Endothelial cell of umbilical vein (primary cell): ENCODE results near the gene HERPUD1. TPM values are rescaled to one million over a fixed set of nuclear protein-coding genes. Genes with fewer than 3 reads are reported as not detected.

Experiments used
- Bru-seq: library from RNA; stranded (reverse); fragments of 400-500 nt; gene quantifications from one replicate; lab custom pipeline; 2021; lab: Mats Ljungman, UMichigan
- BruChase-seq, 2 experiments: library from RNA; stranded (reverse); fragments of 400-500 nt; gene quantifications; one replicate each; lab custom pipeline; 2021; lab: Mats Ljungman, UMichigan
- BruUV-seq: library from RNA; stranded (reverse); fragments of 400-500 nt; replicated peaks from 2 replicates; lab custom pipeline; 2021; lab: Mats Ljungman, UMichigan
- CTCF ChIA-PET: fragments of 300-600, 350-600 bp; sonication (Branson Sonifier 250); formaldehyde crosslinking; loops from one replicate; lab custom pipeline; 2021; ENCODE audit warnings: antibody characterized with exemption, inconsistent platforms; lab: Charles Lee
- POLR2A ChIA-PET: fragments of 300-600, 350-600 bp; sonication (Branson Sonifier 250); formaldehyde crosslinking; loops from one replicate; lab custom pipeline; 2021; ENCODE audit warnings: antibody characterized with exemption, inconsistent platforms; lab: Charles Lee
- DNase-seq: peaks from one replicate; pipeline ENCODE4 v3.0.0-alpha.2; 2011; ENCODE audit warnings: low read depth, low spot score
- FAIRE-seq: peaks from 2 replicates; lab custom pipeline; 2011; peaks lifted over from hg19 to GRCh38; lab: Jason Lieb, UNC
- H2AFZ ChIP-seq: 2 replicates; pipeline ENCODE4 v1.6.0; 2012; ENCODE audit warnings: low read depth, low read length, control low read depth, inconsistent platforms
- H3K27ac ChIP-seq: 2 replicates; pipeline ENCODE4 v1.5.1; 2011; ENCODE audit warnings: low read depth, mild to moderate bottlenecking, control low read depth, low read length, moderate library complexity; ENCODE audit not compliant: insufficient read depth
- H3K27me3 ChIP-seq, 2 experiments: 2 replicates each; pipeline versions ENCODE4 v1.6.0 to v1.6.1; 2011; ENCODE audit warnings: low read length in 2 of 2, mixed read lengths in 1 of 2; ENCODE audit not compliant: control insufficient read depth in 2 of 2, insufficient read depth in 2 of 2
- H3K36me3 ChIP-seq, 2 experiments: 2 replicates in 1 of 2; 3 replicates in 1 of 2; pipeline ENCODE4 v1.5.1; 2011; ENCODE audit warnings: low read length in 2 of 2, mild to moderate bottlenecking in 1 of 2, moderate library complexity in 1 of 2; ENCODE audit not compliant: control insufficient read depth in 2 of 2, insufficient read depth in 2 of 2; ENCODE audit errors: extremely low read depth in 1 of 2
- H3K4me1 ChIP-seq: 3 replicates; pipeline ENCODE4 v1.5.1; 2011; ENCODE audit warnings: mild to moderate bottlenecking, low read length; ENCODE audit not compliant: control insufficient read depth, insufficient read depth; ENCODE audit errors: extremely low read depth
- H3K4me2 ChIP-seq: 2 replicates; pipeline ENCODE4 v1.6.1; 2011; ENCODE audit warnings: low read length, control low read depth, mixed read lengths; ENCODE audit not compliant: insufficient read depth
- H3K4me3 ChIP-seq, 3 experiments: fragments of 200-600 bp in 1 of 3; sonication (generic), shearing (Covaris generic) in 1 of 3; replicated peaks in 1 of 3; 2 replicates each; pipeline ENCODE4 v1.5.1; 2011 to 2016; ENCODE audit warnings: control low read depth in 3 of 3, low read length in 3 of 3, mild to moderate bottlenecking in 2 of 3, inconsistent platforms in 1 of 3, low read depth in 1 of 3, moderate library complexity in 1 of 3; ENCODE audit not compliant: insufficient read depth in 1 of 3
- H3K79me2 ChIP-seq: 2 replicates; pipeline ENCODE4 v1.6.0; 2012; ENCODE audit warnings: low read length, inconsistent platforms; ENCODE audit not compliant: control insufficient read depth, insufficient read depth
- H3K9ac ChIP-seq: replicated peaks from 2 replicates; pipeline ENCODE3; 2011; ENCODE audit warnings: low read length, control low read depth; ENCODE audit not compliant: insufficient read depth; ENCODE audit errors: extremely low read depth
- H3K9me1 ChIP-seq: replicated peaks from 3 replicates; pipeline ENCODE4 v1.6.0; 2011; ENCODE audit warnings: mild to moderate bottlenecking, low read length; ENCODE audit not compliant: control insufficient read depth, insufficient read depth; ENCODE audit errors: extremely low read depth
- H3K9me3 ChIP-seq: replicated peaks from 2 replicates; pipeline ENCODE4 v1.5.1; 2012; ENCODE audit warnings: low read length, inconsistent platforms; ENCODE audit not compliant: control insufficient read depth, insufficient read depth
- H4K20me1 ChIP-seq: replicated peaks from 2 replicates; pipeline ENCODE3; 2011; ENCODE audit warnings: mild to moderate bottlenecking, low read length; ENCODE audit not compliant: control insufficient read depth, insufficient read depth; ENCODE audit errors: extremely low read depth
- FOS ChIP-seq: IDR thresholded peaks from 2 replicates; pipeline ENCODE4 v1.6.1; 2011; ENCODE audit warnings: mild to moderate bottlenecking, low read length, moderate library complexity, borderline replicate concordance; ENCODE audit not compliant: insufficient read depth
- GATA2 ChIP-seq: IDR thresholded peaks from 2 replicates; pipeline ENCODE4 v1.7.0; 2011; ENCODE audit warnings: low read depth, mild to moderate bottlenecking, moderate library complexity, mixed read lengths, low read length; ENCODE audit not compliant: insufficient read length, insufficient read depth
- MYC ChIP-seq: IDR thresholded peaks from one replicate; pipeline ENCODE4 v1.6.1; 2011; ENCODE audit warnings: mild to moderate bottlenecking, low read depth, low read length
- POLR2A ChIP-seq: IDR thresholded peaks from 2 replicates; pipeline ENCODE4 v1.6.1; 2012; ENCODE audit warnings: low read depth, mild to moderate bottlenecking, control low read depth, low read length
- POLR2AphosphoS5 ChIP-seq: IDR thresholded peaks from 2 replicates; pipeline ENCODE4 v1.6.1; 2012; ENCODE audit warnings: low read depth, mild to moderate bottlenecking, control low read depth, low read length, moderate library complexity; ENCODE audit not compliant: insufficient read depth
- dilution Hi-C: fragments of 300-500 bp; cut with MboI; formaldehyde crosslinking; loops from one replicate; pipeline ENCODE4 v1.15.0; 2019; ENCODE audit warnings: low sequenced_read_pairs; ENCODE audit not compliant: extremely low pct_ligation_motif_present
- intact Hi-C: fragments of 100-400 bp; cut with micrococcal nuclease; formaldehyde crosslinking; loops from one replicate; pipeline ENCODE4 v1.10.0; 2022
- long read RNA-seq: library from polyadenylated mRNA; stranded (forward); transcript quantifications from one replicate; pipeline ENCODE4 v2.0.0, GENCODE V29; 2021
- polyA minus RNA-seq, 3 experiments: library from RNA; depleted of rRNA, polyadenylated mRNA; stranded (reverse); fragments of >200 nt; gene quantifications; 1 replicate in 1 of 3; 2 replicates in 2 of 3; pipeline ENCODE4 v1.2.3, GENCODE V29; 2011
- polyA plus RNA-seq, 4 experiments: library from polyadenylated mRNA; depleted of rRNA in 3 of 4; stranded (reverse) in 3 of 4; unstranded in 1 of 4; fragments of >200 nt; gene quantifications; 2 replicates each; pipeline versions ENCODE4 v1.2.1 to v1.2.3, GENCODE V29; 2011 to 2012; ENCODE audit warnings: missing spikeins in 1 of 4
- total RNA-seq: library from RNA; stranded (reverse); gene quantifications from 2 replicates; pipeline ENCODE4 v1.2.3, GENCODE V29; 2021
- TF ChIP-seq, protein P1 (sequence below), 2 donors: IDR thresholded peaks; 1 replicate in 1 of 2; 2 replicates in 1 of 2; pipeline ENCODE4 v1.5.1; 2011; ENCODE audit warnings: low read length in 2 of 2, mild to moderate bottlenecking in 2 of 2, moderate library complexity in 2 of 2, control low read depth in 1 of 2, inconsistent platforms in 1 of 2, low read depth in 1 of 2; ENCODE audit not compliant: insufficient read depth in 1 of 2; ENCODE audit errors: extremely low read depth in 1 of 2
- TF ChIP-seq, protein P2 (sequence below): IDR thresholded peaks from 2 replicates; pipeline ENCODE4 v1.6.1; 2011; ENCODE audit not compliant: insufficient read depth, insufficient read length

The HERPUD1 gene
- total RNA-seq (101 and 109 TPM in 2 replicates), polyA plus RNA-seq (105 and 107 TPM in 2 replicates), polyA minus RNA-seq (239 and 250 TPM in 2 replicates), Bru-seq, nascent RNA (percentile 98 among the genes with signal in this experiment), BruChase-seq, experiment 1, labeled RNA remaining after a 6-hour chase (percentile 84 among the genes with signal in this experiment), BruChase-seq, experiment 2, labeled RNA remaining after a 2-hour chase (percentile 91 among the genes with signal in this experiment)
- polyA plus RNA-seq (2011; cell fraction: cytosol; rRNA removed): 79.8 and 103 TPM in 2 replicates
- polyA plus RNA-seq (2011; cell fraction: nucleus; rRNA removed): 233 and 249 TPM in 2 replicates
- polyA plus RNA-seq (2012): 83.3 and 94.7 TPM in 2 replicates
- polyA minus RNA-seq (2011; cell fraction: cytosol; rRNA and poly(A)+ RNA removed): 66.9 TPM
- polyA minus RNA-seq (2011; cell fraction: nucleus; rRNA and poly(A)+ RNA removed): 262 and 391 TPM in 2 replicates
- long read RNA-seq, transcript HERPUD1-203 (7 exons, 1,782 nt): minor isoform, 7 of 498 reads
- long read RNA-seq, transcript HERPUD1-204 (8 exons, 2,946 nt): major isoform, 423 of 498 reads
- long read RNA-seq, transcript HERPUD1-201 (8 exons, 1,862 nt): minor isoform, 24 of 498 reads
- long read RNA-seq, partial matches to known transcripts: 9 of 498 reads
- long read RNA-seq, other reads (novel, unspliced or antisense): 29 of 498 reads

DNA sequence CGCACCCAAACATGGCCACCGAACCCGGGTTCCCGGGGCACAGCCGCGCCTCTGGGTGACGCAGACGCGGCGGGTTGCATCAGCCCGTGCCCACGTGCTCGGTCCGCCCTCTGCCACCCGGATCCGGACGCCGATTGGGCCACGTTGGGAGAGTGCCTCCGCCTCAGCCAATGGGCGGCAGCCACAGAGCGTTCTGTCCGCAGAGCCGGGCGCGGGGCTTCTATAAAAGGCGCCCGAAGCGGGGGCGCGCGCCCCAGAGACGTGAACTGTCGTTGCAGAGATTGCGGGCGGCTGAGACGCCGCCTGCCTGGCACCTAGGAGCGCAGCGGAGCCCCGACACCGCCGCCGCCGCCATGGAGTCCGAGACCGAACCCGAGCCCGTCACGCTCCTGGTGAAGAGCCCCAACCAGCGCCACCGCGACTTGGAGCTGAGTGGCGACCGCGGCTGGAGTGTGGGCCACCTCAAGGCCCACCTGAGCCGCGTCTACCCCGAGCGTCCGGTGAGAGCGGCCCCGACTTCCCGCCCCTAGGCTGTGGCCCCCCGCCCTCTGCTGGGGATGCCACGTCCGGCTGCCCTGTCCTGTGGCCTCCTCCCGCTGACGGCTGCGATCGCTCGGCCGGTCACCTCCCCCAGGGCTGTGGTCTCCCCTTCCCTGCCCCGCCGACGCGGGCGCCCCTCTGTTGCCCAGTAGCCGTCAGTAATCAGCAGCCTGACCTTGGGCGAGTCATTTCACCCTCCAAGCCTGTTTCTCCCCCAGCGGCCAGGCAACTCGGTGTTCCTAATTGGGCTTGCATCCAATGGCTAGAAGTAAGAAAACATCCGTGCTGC lies at the start of gene HERPUD1:
TSS of gene HERPUD1 (plus strand) at position 251 of the 829 bp plus-strand sequence. CDS start at position 354, 103 bp downstream.
- peaks cover 45% of the 10 kb centered on the region for H3K79me2 ChIP-seq
- H3K9me3 ChIP-seq: no peaks in the 10 kb centered on the region
- TSS peak; percentile 22 for BruUV-seq
- peaks cover 26% of the 10 kb centered on the region for H3K4me1 ChIP-seq
- peak within 1 kb of the TSS; percentile 94 for H3K9ac ChIP-seq
- dilution Hi-C loops (no loop called here), intact Hi-C loops (loop anchor here (1.0 kb wide), 3 partner anchors 17 to 137 kb away; no protein-coding TSS in a partner anchor)
- ChIA-PET POLR2A (interaction anchor here (0.8 to 1.5 kb wide), 4 partner anchors 12 to 81 kb away, joined by 3 to 7 read pairs (median 3); no protein-coding TSS in a partner anchor), CTCF (interaction anchor here (0.5 to 2.4 kb wide), 6 partner anchors 9 to 149 kb away, joined by 3 to 18 read pairs (median 4); no protein-coding TSS in a partner anchor)
- FAIRE-seq (peak; percentile 89), DNase-seq (peak; percentile 98)
- H3K27ac ChIP-seq: peak within 1 kb of the TSS; percentile 80
- H3K4me2 ChIP-seq: peak within 1 kb of the TSS; percentile 96
- no peaks in the 10 kb centered on the region for H3K9me1 ChIP-seq
- peak within 1 kb of the TSS; percentile 28 for H2AFZ ChIP-seq
- TF ChIP-seq, protein P1, sequence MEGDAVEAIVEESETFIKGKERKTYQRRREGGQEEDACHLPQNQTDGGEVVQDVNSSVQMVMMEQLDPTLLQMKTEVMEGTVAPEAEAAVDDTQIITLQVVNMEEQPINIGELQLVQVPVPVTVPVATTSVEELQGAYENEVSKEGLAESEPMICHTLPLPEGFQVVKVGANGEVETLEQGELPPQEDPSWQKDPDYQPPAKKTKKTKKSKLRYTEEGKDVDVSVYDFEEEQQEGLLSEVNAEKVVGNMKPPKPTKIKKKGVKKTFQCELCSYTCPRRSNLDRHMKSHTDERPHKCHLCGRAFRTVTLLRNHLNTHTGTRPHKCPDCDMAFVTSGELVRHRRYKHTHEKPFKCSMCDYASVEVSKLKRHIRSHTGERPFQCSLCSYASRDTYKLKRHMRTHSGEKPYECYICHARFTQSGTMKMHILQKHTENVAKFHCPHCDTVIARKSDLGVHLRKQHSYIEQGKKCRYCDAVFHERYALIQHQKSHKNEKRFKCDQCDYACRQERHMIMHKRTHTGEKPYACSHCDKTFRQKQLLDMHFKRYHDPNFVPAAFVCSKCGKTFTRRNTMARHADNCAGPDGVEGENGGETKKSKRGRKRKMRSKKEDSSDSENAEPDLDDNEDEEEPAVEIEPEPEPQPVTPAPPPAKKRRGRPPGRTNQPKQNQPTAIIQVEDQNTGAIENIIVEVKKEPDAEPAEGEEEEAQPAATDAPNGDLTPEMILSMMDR (IDR thresholded peaks at IDR 0.05; ENCODE audit: extremely low read depth in 1 of 2, insufficient read depth in 1 of 2, low read depth in 1 of 2, low read length in 2 of 2): no peak
- TF ChIP-seq, protein P2, sequence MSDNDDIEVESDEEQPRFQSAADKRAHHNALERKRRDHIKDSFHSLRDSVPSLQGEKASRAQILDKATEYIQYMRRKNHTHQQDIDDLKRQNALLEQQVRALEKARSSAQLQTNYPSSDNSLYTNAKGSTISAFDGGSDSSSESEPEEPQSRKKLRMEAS: peak; percentile 96
- TF ChIP-seq FOS (no peak), MYC (peak; percentile 92), POLR2A (peak; percentile 99), GATA2 (no peak), POLR2AphosphoS5 (peak; percentile 99)
- H3K27me3 ChIP-seq: no peaks in the 10 kb centered on the region
- peak within 1 kb of the TSS; percentile 66 to 94 (median 85) for H3K4me3 ChIP-seq
- peaks cover 7 to 17% of the 10 kb centered on the region in 2 experiments for H3K36me3 ChIP-seq
- peaks cover 19% of the 10 kb centered on the region for H4K20me1 ChIP-seq
